Neural cell (in vitro differentiated cells): Measurements from ENCODE around the gene LUC7L2. TPM values are rescaled to one million over a fixed set of nuclear protein-coding genes. Genes with fewer than 3 reads are reported as not detected.
"Not testable (repeated sequence)": the region's sequence is repeated elsewhere in the genome, so short reads cannot be mapped to it uniquely, and the experiment has no call there.

ENCODE experiments used
- H2AFZ ChIP-seq: fragments of 200-600, 300-800 bp; sonication (generic), shearing (Covaris generic); 2 replicates; pipeline ENCODE4 v1.6.0; 2014; ENCODE audit warnings: low read depth, mild to moderate bottlenecking, antibody characterized with exemption, low read length, moderate library complexity
- H3F3A ChIP-seq: fragments of 200-600 bp; shearing (Covaris generic); 2 replicates; pipeline ENCODE4 v1.6.1; 2016; ENCODE audit warnings: mild to moderate bottlenecking, moderate library complexity, mixed read lengths, antibody characterized with exemption, low read length; ENCODE audit not compliant: insufficient read depth, poor library complexity, severe bottlenecking
- H3K27ac ChIP-seq: fragments of 200-600, 300-800 bp; sonication (generic), shearing (Covaris generic); 2 replicates; pipeline ENCODE4 v1.5.1; 2014; ENCODE audit warnings: mild to moderate bottlenecking, low read length, moderate library complexity
- H3K27me3 ChIP-seq: fragments of 300-800, 200-600 bp; sonication (generic), shearing (Covaris generic); 2 replicates; pipeline ENCODE4 v1.6.0; 2014; ENCODE audit warnings: mild to moderate bottlenecking, low read depth, low read length, moderate library complexity; ENCODE audit not compliant: insufficient read depth
- H3K36me3 ChIP-seq: fragments of 300-800, 200-600 bp; sonication (generic), shearing (Covaris generic); 2 replicates; pipeline ENCODE4 v1.5.1; 2014; ENCODE audit warnings: mild to moderate bottlenecking, antibody characterized with exemption, low read length, moderate library complexity; ENCODE audit not compliant: insufficient read depth
- H3K4me2 ChIP-seq: fragments of 300-800, 200-600 bp; sonication (generic), shearing (Covaris generic); 2 replicates; pipeline ENCODE4 v1.6.0; 2014; ENCODE audit warnings: mild to moderate bottlenecking, low read length
- H3K4me3 ChIP-seq: fragments of 300-800, 200-600 bp; sonication (generic), shearing (Covaris generic); 2 replicates; pipeline ENCODE4 v1.5.1; 2014; ENCODE audit warnings: mild to moderate bottlenecking, low read length, moderate library complexity
- H3K79me2 ChIP-seq: fragments of 200-600 bp; shearing (Covaris generic); replicated peaks from 2 replicates; pipeline ENCODE4 v1.6.0; 2014; ENCODE audit warnings: mild to moderate bottlenecking, low read length, moderate library complexity; ENCODE audit not compliant: insufficient read depth
- H3K9ac ChIP-seq: fragments of 300-800, 200-600 bp; sonication (generic), shearing (Covaris generic); 2 replicates; pipeline ENCODE4 v1.6.1; 2016; ENCODE audit warnings: mild to moderate bottlenecking, low read length, mixed read lengths
- H3K9me2 ChIP-seq: fragments of 200-600 bp; shearing (Covaris generic); 2 replicates; pipeline ENCODE4 v1.6.1; 2016; ENCODE audit warnings: mild to moderate bottlenecking, low read length, mixed read lengths; ENCODE audit not compliant: insufficient read depth
- H3K9me3 ChIP-seq: fragments of 200-600, 300-800 bp; sonication (generic), shearing (Covaris generic); 2 replicates; pipeline ENCODE4 v1.6.1; 2016; ENCODE audit warnings: mild to moderate bottlenecking, mixed run types, low read length, moderate library complexity, mixed read lengths
- H4K20me1 ChIP-seq: fragments of 200-600 bp; shearing (Covaris generic); 2 replicates; pipeline ENCODE4 v1.6.1; 2016; ENCODE audit warnings: mild to moderate bottlenecking, mixed run types; ENCODE audit not compliant: insufficient read depth
- CTCF ChIP-seq: fragments of 450-650 bp; IDR thresholded peaks from 2 replicates; pipeline ENCODE4 v1.5.1; 2014; ENCODE audit warnings: antibody characterized with exemption, mild to moderate bottlenecking, moderate library complexity; ENCODE audit not compliant: poor library complexity, severe bottlenecking
- EP300 ChIP-seq: fragments of 450-650 bp; conservative IDR thresholded peaks from 2 replicates; pipeline ENCODE4 v1.6.1; 2014; ENCODE audit warnings: antibody characterized with exemption, mild to moderate bottlenecking, moderate library complexity; ENCODE audit not compliant: poor library complexity, severe bottlenecking
- EZH2 ChIP-seq: fragments of 200-600, 300-800 bp; shearing (Covaris generic), sonication (generic); IDR thresholded peaks from 2 replicates; pipeline ENCODE4 v1.6.1; 2014; ENCODE audit warnings: antibody characterized with exemption, low read length, borderline replicate concordance, mild to moderate bottlenecking; ENCODE audit not compliant: insufficient read depth, poor library complexity, severe bottlenecking
- MXI1 ChIP-seq: fragments of 450-650 bp; conservative IDR thresholded peaks from 2 replicates; pipeline ENCODE4 v1.6.1; 2014; ENCODE audit warnings: antibody characterized with exemption, mild to moderate bottlenecking; ENCODE audit not compliant: poor library complexity, severe bottlenecking
- POLR2AphosphoS5 ChIP-seq: IDR thresholded peaks from 2 replicates; pipeline ENCODE4 v1.6.1; 2012
- RAD21 ChIP-seq: fragments of 450-650 bp; conservative IDR thresholded peaks from 2 replicates; pipeline ENCODE4 v1.6.1; 2014; ENCODE audit warnings: antibody characterized with exemption, mild to moderate bottlenecking, moderate library complexity
- SMC3 ChIP-seq: fragments of 450-650 bp; conservative IDR thresholded peaks from 2 replicates; pipeline ENCODE4 v1.6.1; 2014; ENCODE audit warnings: antibody characterized with exemption, mild to moderate bottlenecking, moderate library complexity; ENCODE audit not compliant: poor library complexity
- TAF1 ChIP-seq: IDR thresholded peaks from 2 replicates; pipeline ENCODE4 v1.6.1; 2012; ENCODE audit warnings: low read depth
- polyA plus RNA-seq: library from polyadenylated mRNA; depleted of rRNA; stranded (reverse); fragments of >200 nt; gene quantifications from 2 replicates; pipeline ENCODE4 v1.2.3, GENCODE V29; 2014
- TF ChIP-seq, protein P1 (sequence below): IDR thresholded peaks from 2 replicates; pipeline ENCODE4 v1.6.1; 2012; ENCODE audit warnings: borderline replicate concordance

Gene LUC7L2
- polyA plus RNA-seq, 1 donor from 2014 or later = 153 TPM

DNA sequence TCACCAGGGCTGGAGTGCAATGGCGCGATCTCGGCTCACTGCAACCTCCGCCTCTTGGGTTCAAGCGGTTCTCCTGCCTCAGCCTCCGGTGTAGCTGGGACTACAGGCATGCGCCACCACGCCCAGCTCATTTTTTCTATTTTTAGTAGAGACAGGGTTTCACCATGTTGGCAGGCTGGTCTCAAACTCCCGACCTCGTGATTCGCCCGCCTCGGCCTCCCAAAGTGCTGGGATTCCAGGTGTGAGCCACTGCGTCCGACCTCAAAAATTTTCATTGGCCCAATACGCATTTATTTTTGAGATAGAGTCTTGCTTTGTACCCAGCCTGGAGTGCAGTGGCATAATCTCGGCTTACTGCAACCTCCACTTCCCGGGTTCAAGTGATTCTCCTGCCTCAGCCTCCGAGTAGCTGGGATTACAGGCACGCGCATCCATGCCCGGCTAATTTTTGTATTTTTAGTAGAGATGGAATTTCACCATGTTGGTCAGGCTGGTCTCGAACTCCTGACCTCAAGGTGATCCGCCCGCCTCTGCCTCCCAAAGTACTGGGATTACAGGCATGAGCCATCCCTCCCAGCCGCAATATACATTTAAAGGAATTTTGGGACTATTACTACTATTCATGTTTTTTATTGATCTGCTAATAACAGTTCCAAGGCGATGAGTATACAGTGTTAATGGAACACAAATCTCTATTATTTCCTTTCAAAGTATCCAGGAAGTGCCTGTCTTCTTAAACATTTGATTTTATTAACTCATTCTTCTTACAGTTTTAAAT lies 1.8 kb upstream of the LUC7L2 start:
- peaks cover 25% of the 10 kb centered on the region for H3K79me2 ChIP-seq

GRCh38 chr7:139358541-139359365 lies 941 bp upstream of the LUC7L2 start:
- H3K9me2 ChIP-seq = no peaks in the 10 kb centered on the region
- H3K9me3 ChIP-seq = no peaks in the 10 kb centered on the region
- H4K20me1 ChIP-seq = no peaks in the 10 kb centered on the region
- H3K27me3 ChIP-seq = no peaks in the 10 kb centered on the region
- TF ChIP-seq RAD21 (no peak), EP300 (no peak), CTCF (no peak), SMC3 (no peak), TAF1 (no peak), EZH2 (no peak), POLR2AphosphoS5 (no peak), MXI1 (no peak)
- TF ChIP-seq, protein P1, sequence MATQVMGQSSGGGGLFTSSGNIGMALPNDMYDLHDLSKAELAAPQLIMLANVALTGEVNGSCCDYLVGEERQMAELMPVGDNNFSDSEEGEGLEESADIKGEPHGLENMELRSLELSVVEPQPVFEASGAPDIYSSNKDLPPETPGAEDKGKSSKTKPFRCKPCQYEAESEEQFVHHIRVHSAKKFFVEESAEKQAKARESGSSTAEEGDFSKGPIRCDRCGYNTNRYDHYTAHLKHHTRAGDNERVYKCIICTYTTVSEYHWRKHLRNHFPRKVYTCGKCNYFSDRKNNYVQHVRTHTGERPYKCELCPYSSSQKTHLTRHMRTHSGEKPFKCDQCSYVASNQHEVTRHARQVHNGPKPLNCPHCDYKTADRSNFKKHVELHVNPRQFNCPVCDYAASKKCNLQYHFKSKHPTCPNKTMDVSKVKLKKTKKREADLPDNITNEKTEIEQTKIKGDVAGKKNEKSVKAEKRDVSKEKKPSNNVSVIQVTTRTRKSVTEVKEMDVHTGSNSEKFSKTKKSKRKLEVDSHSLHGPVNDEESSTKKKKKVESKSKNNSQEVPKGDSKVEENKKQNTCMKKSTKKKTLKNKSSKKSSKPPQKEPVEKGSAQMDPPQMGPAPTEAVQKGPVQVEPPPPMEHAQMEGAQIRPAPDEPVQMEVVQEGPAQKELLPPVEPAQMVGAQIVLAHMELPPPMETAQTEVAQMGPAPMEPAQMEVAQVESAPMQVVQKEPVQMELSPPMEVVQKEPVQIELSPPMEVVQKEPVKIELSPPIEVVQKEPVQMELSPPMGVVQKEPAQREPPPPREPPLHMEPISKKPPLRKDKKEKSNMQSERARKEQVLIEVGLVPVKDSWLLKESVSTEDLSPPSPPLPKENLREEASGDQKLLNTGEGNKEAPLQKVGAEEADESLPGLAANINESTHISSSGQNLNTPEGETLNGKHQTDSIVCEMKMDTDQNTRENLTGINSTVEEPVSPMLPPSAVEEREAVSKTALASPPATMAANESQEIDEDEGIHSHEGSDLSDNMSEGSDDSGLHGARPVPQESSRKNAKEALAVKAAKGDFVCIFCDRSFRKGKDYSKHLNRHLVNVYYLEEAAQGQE = no peak
- H3F3A ChIP-seq = no peaks in the 10 kb centered on the region
- H3K79me2 ChIP-seq = peaks cover 34% of the 10 kb centered on the region
- H3K4me2 ChIP-seq = peak overlapping the region; percentile 82
- H3K4me3 ChIP-seq = peak overlapping the region; percentile 83
- H2AFZ ChIP-seq = peak overlapping the region; percentile 84
- peak overlapping the region; percentile 96 for H3K9ac ChIP-seq
- H3K27ac ChIP-seq = peak overlapping the region; percentile 98
- no peaks in the 10 kb centered on the region for H3K36me3 ChIP-seq

More for the DNA sequence above, 1.8 kb upstream of the LUC7L2 start:
- H3K27me3 ChIP-seq, H3K36me3 ChIP-seq, H3K9me2 ChIP-seq, H3K9me3 ChIP-seq, H3F3A ChIP-seq, H4K20me1 ChIP-seq, H2AFZ ChIP-seq: not testable (repeated sequence)
- peak overlapping the region; percentile 96 for H3K9ac ChIP-seq
- H3K27ac ChIP-seq = peak overlapping the region; percentile 98
- H3K4me3 ChIP-seq = peak overlapping the region; percentile 83
- peak overlapping the region; percentile 82 for H3K4me2 ChIP-seq
